Lung (tissue), 12 donors: Measurements from ENCODE around the gene NKAIN2. TPM values are rescaled to one million over a fixed set of nuclear protein-coding genes. Genes with fewer than 3 reads are reported as not detected.

Source experiments
- ATAC-seq: fragments of 200-7000 bp; cut with Tn5 transposase; one replicate; pipeline ENCODE4 v1.9.1; 2020; ENCODE audit warnings: moderate number of reproducible peaks; ENCODE audit not compliant: insufficient read depth, low FRiP score
- DNase-seq, 3 donors: peaks; one replicate each; pipeline ENCODE4 v3.0.0-alpha.2; 2013 to 2017
- H3K27ac ChIP-seq, 2 donors: one replicate each; pipeline ENCODE4 v1.5.1; 2013; ENCODE audit warnings: mild to moderate bottlenecking in 2 of 2, moderate library complexity in 2 of 2, control low read depth in 1 of 2, inconsistent platforms in 1 of 2, low read depth in 1 of 2, low read length in 1 of 2
- H3K27me3 ChIP-seq, 3 donors: one replicate each; pipeline ENCODE4 v1.5.1; 2013; ENCODE audit warnings: low read length in 2 of 3; ENCODE audit not compliant: control insufficient read depth in 3 of 3, insufficient read depth in 3 of 3
- H3K36me3 ChIP-seq, 4 donors: one replicate each; pipeline ENCODE4 v1.5.1; 2013; ENCODE audit warnings: low read length in 4 of 4, mild to moderate bottlenecking in 1 of 4, moderate library complexity in 1 of 4; ENCODE audit not compliant: control insufficient read depth in 4 of 4, insufficient read depth in 4 of 4
- H3K4me1 ChIP-seq, 5 donors: one replicate each; pipeline ENCODE4 v1.5.1; 2013; ENCODE audit warnings: low read length in 5 of 5, mild to moderate bottlenecking in 2 of 5, moderate library complexity in 1 of 5; ENCODE audit not compliant: control insufficient read depth in 5 of 5, insufficient read depth in 5 of 5
- H3K4me3 ChIP-seq: one replicate; pipeline ENCODE4 v1.5.1; 2013; ENCODE audit warnings: mild to moderate bottlenecking, control low read depth, moderate library complexity
- H3K9ac ChIP-seq, 2 donors: one replicate each; pipeline ENCODE4 v1.5.1; 2013; ENCODE audit warnings: low read length in 2 of 2, control low read depth in 1 of 2; ENCODE audit not compliant: insufficient read depth in 1 of 2
- H3K9me3 ChIP-seq, 4 donors: one replicate each; pipeline ENCODE4 v1.5.1; 2013; ENCODE audit warnings: low read length in 3 of 4, mild to moderate bottlenecking in 1 of 4, moderate library complexity in 1 of 4; ENCODE audit not compliant: control insufficient read depth in 4 of 4, insufficient read depth in 3 of 4
- CTCF ChIP-seq: IDR thresholded peaks from 2 replicates; pipeline ENCODE4 v1.5.1; 2012; ENCODE audit warnings: mild to moderate bottlenecking; ENCODE audit errors: control extremely low read depth, extremely low read depth
- WGBS, 2 donors: extraction: QIAGEN DNeasy Blood & Tissue Kit; methylation state at CpG; one replicate each; pipeline ENCODE4 v1.1.7; 2013; 5-methylcytosine and 5-hydroxymethylcytosine counted together
- polyA plus RNA-seq, 2 donors: library from polyadenylated mRNA; stranded (reverse); fragments of 200-250 nt; gene quantifications; one replicate each; pipeline ENCODE4 v1.2.1, GENCODE V29; 2013
- total RNA-seq, 2 donors: library from RNA; depleted of rRNA in 1 of 2; stranded (reverse); fragments of >200 nt in 1 of 2; gene quantifications; one replicate each; pipeline ENCODE4 v1.2.1, GENCODE V29; 2014 to 2021
- donor health status: control.
- donor health status: control.
- donor health status: Bipolar disorder and iron deficiency.
- donor health status: healthy.
- donor health status: DM: yes; HTN: yes; CAD: no.

Gene NKAIN2
- total and polyA plus RNA-seq, 4 donors: 0.01 to 4.4 TPM; not detected in 2

DNA sequence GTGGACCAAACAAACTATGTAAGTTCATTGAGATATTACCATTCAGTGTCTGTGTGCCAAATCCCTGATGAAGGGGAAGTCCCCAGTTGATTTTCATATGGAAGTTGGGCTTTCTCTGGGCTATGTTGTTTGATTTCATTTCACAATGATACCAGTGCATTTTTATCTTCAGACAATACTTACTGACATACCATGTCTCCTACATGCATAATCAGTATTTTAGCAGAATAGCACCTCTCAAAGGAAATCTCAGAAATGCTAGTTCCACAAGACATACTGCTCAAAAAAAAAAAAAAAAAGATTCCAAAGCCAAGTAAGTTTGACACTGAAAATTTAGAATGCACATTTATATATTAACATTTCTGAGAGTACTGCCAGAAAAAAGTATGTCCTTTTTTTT lies 989.7 kb downstream of the NKAIN2 start:
- ATAC-seq (no peak), DNase-seq (peak in 2 of 3 donors; percentile 58 to 63)
- Histone ChIP-seq H3K27me3 (no peaks in the 10 kb centered on the region), H3K9ac (no peak overlapping the region), H3K27ac (no peak overlapping the region), H3K36me3 (no peaks in the 10 kb centered on the region), H3K4me1 (peaks cover 0 to 8% (median 0%) of the 10 kb centered on the region in 5 donors), H3K9me3 (no peaks in the 10 kb centered on the region), H3K4me3 (no peak overlapping the region)
- TF ChIP-seq CTCF: no peak

DNA sequence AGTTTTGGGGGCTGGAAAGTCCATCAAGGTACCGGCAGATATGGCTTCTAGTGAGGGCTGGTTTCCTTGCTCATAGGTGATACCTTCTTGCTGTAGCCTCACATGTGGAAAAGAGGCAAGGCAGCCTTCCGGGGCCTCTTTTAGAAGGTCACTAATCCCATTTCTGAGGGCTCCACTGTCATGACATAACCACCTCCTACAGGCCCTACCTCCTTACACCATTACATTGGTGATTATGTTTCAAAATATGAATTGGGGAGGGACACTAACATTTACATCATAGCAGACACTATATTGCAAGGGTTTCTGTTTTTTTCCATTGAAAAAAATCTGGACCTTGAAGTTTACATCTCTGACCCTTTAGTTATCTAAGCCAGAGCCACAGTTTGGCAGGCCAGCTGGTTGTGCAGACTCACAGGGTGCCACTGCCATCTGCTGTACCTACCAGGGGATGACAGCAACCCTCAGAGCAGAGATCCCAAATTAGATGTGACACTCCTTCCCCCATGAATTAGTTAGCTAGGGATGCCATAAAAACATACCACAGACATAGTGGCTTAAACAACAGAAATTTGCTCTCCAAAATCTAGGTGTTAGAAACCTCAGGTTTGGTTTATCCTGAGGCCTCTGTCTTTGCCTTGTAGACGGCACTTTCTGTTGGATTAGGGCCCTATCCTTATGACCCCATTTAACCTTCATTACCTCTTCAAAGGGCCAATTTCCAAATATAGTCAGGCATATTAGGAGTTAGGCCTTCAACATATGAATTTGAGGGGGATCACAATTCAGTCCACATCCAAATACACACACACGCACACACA lies 992.2 kb downstream of the NKAIN2 start:
- H3K4me3 ChIP-seq: no peak overlapping the region
- TF ChIP-seq CTCF: no peak
- ATAC-seq (no peak), DNase-seq (peak; percentile 76 to 84 (median 79))
- H3K4me1 ChIP-seq: peaks cover 0 to 9% (median 0%) of the 10 kb centered on the region in 5 donors
- no peaks in the 10 kb centered on the region for H3K27me3 ChIP-seq
- no peaks in the 10 kb centered on the region for H3K36me3 ChIP-seq
- H3K9ac ChIP-seq: no peak overlapping the region
- no peaks in the 10 kb centered on the region for H3K9me3 ChIP-seq
- no peak overlapping the region for H3K27ac ChIP-seq
- 93% methylated on average over 4 of the region's 4 CpGs for WGBS, 2 donors

- 89 to 93% methylated on average over 4 of the region's 4 CpGs for WGBS, 2 donors
- peaks cover 0 to 9% (median 0%) of the 10 kb centered on the region in 5 donors for H3K4me1 ChIP-seq
- no peaks in the 10 kb centered on the region for H3K36me3 ChIP-seq
- H3K4me3 ChIP-seq: no peak overlapping the region
- H3K27ac ChIP-seq: no peak overlapping the region
- ATAC-seq: no peak
- no peak for TF ChIP-seq CTCF
- no peaks in the 10 kb centered on the region for H3K9me3 ChIP-seq
- no peak for DNase-seq
- H3K27me3 ChIP-seq: no peaks in the 10 kb centered on the region
- no peak overlapping the region for H3K9ac ChIP-seq
Measured at GRCh38 chr6:124796464-124796970, 992.9 kb downstream of the NKAIN2 start.

GRCh38 chr6:124797224-124797623 lies 993.6 kb downstream of the NKAIN2 start:
- Histone ChIP-seq H3K36me3 (no peaks in the 10 kb centered on the region), H3K4me1 (peaks cover 0 to 9% (median 0%) of the 10 kb centered on the region in 5 donors), H3K9ac (no peak overlapping the region), H3K4me3 (no peak overlapping the region), H3K27me3 (no peaks in the 10 kb centered on the region), H3K27ac (no peak overlapping the region), H3K9me3 (no peaks in the 10 kb centered on the region)
- no peak for ATAC-seq
- no peak for TF ChIP-seq CTCF
- DNase-seq: no peak
